IPS DF 19.7 (cell line): ENCODE results near the gene ELL.
"Not testable (repeated sequence)": the region's sequence is repeated elsewhere in the genome, so short reads cannot be mapped to it uniquely, and the experiment has no call there.

Source experiments
- DNase-seq: peaks from one replicate; pipeline ENCODE4 v3.0.0-alpha.2; 2013; ENCODE audit warnings: low read depth, low spot score

ELL gene

GRCh38 chr19:18532168-18532890, 10.5 kb upstream of the ELL start:
- DNase-seq, result no peak

- DNase-seq, result no peak
These were observed 9.6 kb upstream of the ELL start for GRCh38 chr19:18531485-18531884.

GRCh38 chr19:18529782-18530181, 7.9 kb upstream of the ELL start:
- DNase-seq, result no peak

GRCh38 chr19:18526316-18526715, 4.4 kb upstream of the ELL start:
- no peak for DNase-seq

- no peak for DNase-seq
These were observed 2.0 kb upstream of the ELL start for GRCh38 chr19:18523841-18524240.

- DNase-seq, result not testable (repeated sequence)
These were observed 1.1 kb upstream of the ELL start for GRCh38 chr19:18522862-18523440.

GRCh38 chr19:18522124-18522861, 423 bp upstream of the ELL start:
- DNase-seq, result peak; percentile 95

GRCh38 chr19:18520848-18521691, 800 bp downstream of the ELL start:
- DNase-seq, result no peak

- DNase-seq, result no peak
These were observed 1.7 kb downstream of the ELL start for GRCh38 chr19:18519962-18520847.

GRCh38 chr19:18518639-18519038, 3.2 kb downstream of the ELL start:
- DNase-seq, result no peak

- no peak for DNase-seq
These were observed 4.3 kb downstream of the ELL start for GRCh38 chr19:18517606-18518005.

- no peak for DNase-seq
These were observed 5.9 kb downstream of the ELL start for GRCh38 chr19:18515959-18516358.

- DNase-seq, result no peak
These were observed 6.8 kb downstream of the ELL start for GRCh38 chr19:18514800-18515682.

- no peak for DNase-seq
These were observed 8.0 kb downstream of the ELL start for GRCh38 chr19:18513868-18514267.

- no peak for DNase-seq
These were observed 11.7 kb downstream of the ELL start for GRCh38 chr19:18510216-18510615.

GRCh38 chr19:18508585-18508984, 13.3 kb downstream of the ELL start:
- DNase-seq, result no peak

- DNase-seq, result no peak
These were observed 14.0 kb downstream of the ELL start for GRCh38 chr19:18507727-18508440.

- no peak for DNase-seq
These were observed 14.7 kb downstream of the ELL start for GRCh38 chr19:18507021-18507726.
